Measurements from ENCODE around the gene IP6K3.
A peak's percentile ranks its signal among the peaks of the same experiment; 100 is the strongest.

The IP6K3 gene

GRCh38 chr6:33783781-33784520, 37.2 kb upstream of the IP6K3 start:
- no peak overlapping the region for H3K4me3 ChIP-seq (replicated peaks; ENCODE audit: low read depth, low read length)
- DNase-seq (ENCODE audit: low read depth), result no peak
- no peak for TF ChIP-seq CTCF (IDR thresholded peaks at IDR 0.05; ENCODE audit: low read length, missing control alignments)

- no peak overlapping the region for H3K4me3 ChIP-seq (replicated peaks; ENCODE audit: low read depth, low read length)
- no peak for TF ChIP-seq CTCF (IDR thresholded peaks at IDR 0.05; ENCODE audit: low read length, missing control alignments)
- no peak for DNase-seq (ENCODE audit: low read depth)
Measured at GRCh38 chr6:33782561-33782960, 35.9 kb upstream of the IP6K3 start.

GRCh38 chr6:33781131-33781975, 34.6 kb upstream of the IP6K3 start:
- no peak overlapping the region for H3K4me3 ChIP-seq (replicated peaks; ENCODE audit: low read depth, low read length)
- no peak for TF ChIP-seq CTCF (IDR thresholded peaks at IDR 0.05; ENCODE audit: low read length, missing control alignments)
- peak; percentile 91 for DNase-seq (ENCODE audit: low read depth)

GRCh38 chr6:33779895-33780294, 33.2 kb upstream of the IP6K3 start:
- TF ChIP-seq CTCF (IDR thresholded peaks at IDR 0.05; ENCODE audit: low read length, missing control alignments), result no peak
- DNase-seq (ENCODE audit: low read depth), result no peak
- H3K4me3 ChIP-seq (replicated peaks; ENCODE audit: low read depth, low read length), result no peak overlapping the region

- no peak for DNase-seq (ENCODE audit: low read depth)
- TF ChIP-seq CTCF (IDR thresholded peaks at IDR 0.05; ENCODE audit: low read length, missing control alignments), result peak; percentile 7
- no peak overlapping the region for H3K4me3 ChIP-seq (replicated peaks; ENCODE audit: low read depth, low read length)
Measured at GRCh38 chr6:33779290-33779689, 32.6 kb upstream of the IP6K3 start.

GRCh38 chr6:33778444-33779121, 31.9 kb upstream of the IP6K3 start:
- no peak for DNase-seq (ENCODE audit: low read depth)
- no peak overlapping the region for H3K4me3 ChIP-seq (replicated peaks; ENCODE audit: low read depth, low read length)
- no peak for TF ChIP-seq CTCF (IDR thresholded peaks at IDR 0.05; ENCODE audit: low read length, missing control alignments)

Data from fibroblast of pulmonary artery (primary cell).